Measurements from ENCODE around the gene PPP1R1C.

The PPP1R1C gene

GRCh38 chr2:182067393-182067792 is 81.7 kb downstream of the PPP1R1C start:
- TF ChIP-seq CTCF (IDR thresholded peaks at IDR 0.05; ENCODE audit: low read depth, low read length): no peak
- no peak for DNase-seq (ENCODE audit: extremely low read depth, low read depth)

- no peak for DNase-seq (ENCODE audit: extremely low read depth, low read depth)
These were observed 83.2 kb downstream of the PPP1R1C start for GRCh38 chr2:182068811-182069210.

GRCh38 chr2:182069416-182069815 is 83.8 kb downstream of the PPP1R1C start:
- TF ChIP-seq CTCF (IDR thresholded peaks at IDR 0.05; ENCODE audit: low read depth, low read length): no peak
- DNase-seq (ENCODE audit: extremely low read depth, low read depth): no peak

More at GRCh38 chr2:182068811-182069210, 83.2 kb downstream of the PPP1R1C start:
- TF ChIP-seq CTCF (IDR thresholded peaks at IDR 0.05; ENCODE audit: low read depth, low read length): no peak

- no peak for DNase-seq (ENCODE audit: extremely low read depth, low read depth)
These were observed 84.3 kb downstream of the PPP1R1C start for GRCh38 chr2:182069908-182070307.

DNA sequence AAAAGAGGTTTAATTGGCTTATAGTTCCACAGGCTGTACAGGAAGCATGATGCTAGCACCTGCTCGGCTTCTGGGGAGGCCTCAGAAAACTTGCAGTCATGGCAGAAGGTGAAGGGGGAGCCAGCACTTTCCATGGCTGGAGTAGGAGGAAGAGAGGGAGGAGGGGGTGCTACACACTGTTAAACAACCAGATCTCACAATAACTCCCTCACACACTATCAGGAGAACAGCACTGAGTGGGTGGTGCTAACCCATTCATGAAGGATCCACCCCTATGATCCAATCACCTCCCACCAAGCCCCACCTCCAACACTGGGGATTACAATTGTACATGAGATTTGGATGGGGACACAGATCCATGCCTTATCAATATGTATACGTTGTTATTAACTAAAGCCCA is 85.1 kb downstream of the PPP1R1C start:
- no peak for TF ChIP-seq CTCF (IDR thresholded peaks at IDR 0.05; ENCODE audit: low read depth, low read length)
- no peak for DNase-seq (ENCODE audit: extremely low read depth, low read depth)

More at GRCh38 chr2:182069908-182070307, 84.3 kb downstream of the PPP1R1C start:
- TF ChIP-seq CTCF (IDR thresholded peaks at IDR 0.05; ENCODE audit: low read depth, low read length): no peak

- no peak for DNase-seq (ENCODE audit: extremely low read depth, low read depth)
- TF ChIP-seq CTCF (IDR thresholded peaks at IDR 0.05; ENCODE audit: low read depth, low read length): no peak
These were observed 87.2 kb downstream of the PPP1R1C start for GRCh38 chr2:182072861-182073260.

DNA sequence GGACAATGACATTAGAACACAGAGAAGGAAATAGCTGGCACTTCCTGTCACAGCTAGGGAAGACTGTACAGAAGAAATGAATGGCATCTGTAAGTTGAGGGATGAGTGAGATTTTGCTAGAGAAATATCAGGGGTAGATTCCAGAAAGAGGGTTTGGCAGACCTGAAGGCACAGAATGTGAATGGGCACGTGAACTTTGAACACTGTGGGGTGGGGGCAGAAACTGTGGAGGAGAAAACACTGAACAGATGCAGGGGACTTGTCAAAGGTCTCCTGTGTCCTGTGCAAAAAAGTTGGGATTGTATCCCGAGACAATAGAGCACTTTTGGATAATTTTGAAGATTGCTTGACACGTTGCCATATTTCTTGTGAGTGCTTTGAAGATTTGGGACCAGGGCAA is 88.0 kb downstream of the PPP1R1C start:
- no peak for DNase-seq (ENCODE audit: extremely low read depth, low read depth)
- TF ChIP-seq CTCF (IDR thresholded peaks at IDR 0.05; ENCODE audit: low read depth, low read length): no peak
